ENCODE results near the gene DLGAP1. TPM values are rescaled to one million over a fixed set of nuclear protein-coding genes. Genes with fewer than 3 reads are reported as not detected.

DLGAP1 gene
- total RNA-seq, 1 donor from 2014 or later = not detected

DNA sequence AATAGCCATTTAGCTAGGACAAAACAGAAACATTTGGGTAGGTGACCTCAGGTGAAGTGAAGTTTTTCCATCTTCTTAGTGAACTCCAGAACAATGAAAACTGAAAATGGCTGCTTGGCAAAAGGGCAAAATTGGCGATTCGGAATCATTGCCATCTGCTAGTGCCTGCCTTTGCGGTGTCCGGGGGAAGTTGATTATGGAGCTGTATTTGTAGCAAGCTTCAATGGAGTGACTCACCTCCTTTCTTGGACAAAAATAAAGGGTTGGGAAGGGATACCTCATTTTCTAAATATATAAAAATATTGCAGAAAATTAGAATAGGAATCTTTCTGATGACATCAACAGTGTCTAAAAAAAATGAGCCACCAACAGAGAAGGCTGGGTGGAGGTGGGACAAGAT, 544.6 kb downstream of the DLGAP1 start:
- intact Hi-C loops (cut with micrococcal nuclease) = no loop called here

DNA sequence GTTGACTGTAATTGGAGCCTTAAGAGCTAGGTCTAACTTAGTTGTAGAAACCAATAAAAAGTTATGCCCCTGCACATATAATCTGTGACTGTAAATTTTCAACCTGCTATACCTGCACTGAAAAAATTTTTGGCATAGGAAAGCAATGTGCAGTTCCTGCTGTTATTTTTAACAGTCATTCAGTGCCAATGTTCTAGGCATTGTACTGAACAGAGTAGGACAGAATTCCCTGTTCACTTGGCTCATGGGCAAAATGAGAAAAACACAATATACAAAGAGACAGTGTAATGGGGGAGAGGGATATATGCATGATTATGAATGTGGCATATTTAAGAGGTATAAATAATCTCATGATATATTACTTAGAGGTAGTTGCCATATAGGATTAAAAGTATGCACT, 547.2 kb downstream of the DLGAP1 start:
- intact Hi-C loops (cut with micrococcal nuclease) = no loop called here

DNA sequence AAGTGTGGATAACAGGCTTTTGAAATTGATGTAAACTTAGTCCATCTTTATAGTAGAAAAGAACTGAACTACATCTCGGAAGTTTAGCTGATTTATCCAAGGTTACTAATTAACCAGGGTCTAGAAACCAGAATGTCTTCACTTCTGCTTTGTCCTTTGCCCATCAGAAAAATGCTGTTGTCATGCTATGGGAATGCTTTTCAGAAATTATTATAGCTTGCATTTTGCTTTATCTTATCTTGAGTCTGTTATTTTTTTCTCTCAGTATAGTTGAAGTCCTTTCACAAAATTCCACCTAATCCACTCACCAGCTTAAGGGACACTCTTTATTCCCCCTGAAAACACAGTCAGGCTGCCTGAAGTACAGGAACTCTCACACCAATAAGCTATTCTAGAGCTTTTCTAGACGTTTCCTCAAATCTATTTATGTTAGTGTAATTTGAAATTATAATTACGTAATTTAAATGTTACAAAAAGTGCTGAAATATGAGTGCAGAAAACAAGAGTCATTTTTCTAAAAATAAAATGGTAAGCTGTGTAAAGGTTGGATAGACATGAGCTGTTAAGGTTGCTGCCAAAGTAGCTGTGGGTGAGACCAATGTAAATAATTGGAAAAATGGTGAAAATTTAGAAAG, 548.9 kb downstream of the DLGAP1 start:
- intact Hi-C loops (cut with micrococcal nuclease) = no loop called here

DNA sequence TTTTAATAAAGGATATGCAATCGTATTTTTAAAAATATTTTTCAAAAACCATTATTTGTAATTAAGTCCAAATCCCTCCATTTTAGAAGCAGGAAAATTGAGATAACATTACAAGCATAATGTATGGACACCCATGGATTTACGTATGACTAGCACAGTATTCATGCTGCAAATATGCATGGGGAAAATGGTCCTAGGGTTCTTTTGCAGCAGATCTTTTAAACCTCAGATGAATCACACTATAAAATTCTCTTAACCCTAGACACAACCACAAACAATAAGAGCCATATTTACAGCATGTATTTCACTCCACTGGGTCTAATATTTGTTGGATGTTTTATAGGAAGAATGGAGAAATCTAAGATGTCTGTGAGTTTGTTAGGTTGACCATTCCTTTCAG, 551.8 kb downstream of the DLGAP1 start:
- intact Hi-C loops (cut with micrococcal nuclease) = no loop called here

DNA sequence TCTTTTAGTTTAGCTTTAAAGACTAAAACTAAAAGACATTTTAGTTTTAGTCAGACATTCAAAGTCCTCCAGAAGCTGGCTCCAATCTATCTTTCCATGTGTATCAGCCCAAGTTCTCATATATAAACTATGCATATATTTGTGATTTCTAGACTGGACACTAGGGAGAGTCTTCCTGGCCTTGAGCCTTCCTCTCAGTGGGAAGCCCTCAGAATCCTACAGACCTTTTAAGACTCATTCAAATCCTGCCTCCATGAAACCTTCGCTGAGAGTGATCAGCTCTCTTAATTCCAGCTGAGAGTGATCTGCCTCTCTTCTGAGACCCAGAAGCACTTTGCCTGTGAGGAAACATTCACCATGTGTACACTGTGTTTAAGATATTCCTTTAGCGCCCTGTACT, 552.4 kb downstream of the DLGAP1 start:
- intact Hi-C loops (cut with micrococcal nuclease) = no loop called here

DNA sequence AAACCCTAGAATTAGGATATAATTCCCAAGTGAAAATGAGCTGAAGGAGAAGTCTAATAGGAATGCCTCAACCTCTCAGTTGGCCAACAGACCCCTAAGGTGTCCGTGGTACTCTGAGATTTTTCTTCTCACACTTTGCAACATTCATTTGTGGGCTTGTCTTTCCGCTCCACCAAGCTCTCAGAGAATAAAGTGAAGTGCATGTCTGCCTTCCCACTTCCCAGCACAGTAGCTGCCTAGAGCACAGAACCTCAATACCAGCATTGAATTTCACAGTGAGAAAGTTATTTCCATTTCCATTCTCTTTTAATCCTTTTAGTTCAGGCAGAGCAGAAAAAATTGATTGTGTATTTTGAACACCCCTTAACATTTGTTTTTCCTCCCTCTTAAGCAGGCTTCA, 553.3 kb downstream of the DLGAP1 start:
- intact Hi-C loops (cut with micrococcal nuclease) = no loop called here

DNA sequence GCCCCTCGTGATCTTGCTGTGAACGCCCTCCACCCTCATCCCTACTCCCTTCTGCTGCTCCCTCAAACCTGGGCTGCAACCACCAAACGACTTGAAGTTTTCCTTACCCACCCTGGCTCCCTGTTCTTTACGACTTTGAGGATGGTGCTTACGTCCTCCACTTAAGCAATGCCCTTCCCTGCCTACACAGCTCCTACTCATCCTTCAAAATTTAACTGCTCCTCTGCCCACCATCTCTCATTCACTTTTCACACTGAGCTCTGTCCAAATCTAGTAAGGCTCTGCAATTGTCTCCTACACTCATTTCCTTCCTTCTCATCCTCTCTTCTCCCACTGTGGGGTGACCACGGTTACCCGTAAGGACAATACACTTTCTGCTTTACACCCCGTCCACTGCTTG, 554.1 kb downstream of the DLGAP1 start:
- intact Hi-C loops (cut with micrococcal nuclease) = no loop called here

DNA sequence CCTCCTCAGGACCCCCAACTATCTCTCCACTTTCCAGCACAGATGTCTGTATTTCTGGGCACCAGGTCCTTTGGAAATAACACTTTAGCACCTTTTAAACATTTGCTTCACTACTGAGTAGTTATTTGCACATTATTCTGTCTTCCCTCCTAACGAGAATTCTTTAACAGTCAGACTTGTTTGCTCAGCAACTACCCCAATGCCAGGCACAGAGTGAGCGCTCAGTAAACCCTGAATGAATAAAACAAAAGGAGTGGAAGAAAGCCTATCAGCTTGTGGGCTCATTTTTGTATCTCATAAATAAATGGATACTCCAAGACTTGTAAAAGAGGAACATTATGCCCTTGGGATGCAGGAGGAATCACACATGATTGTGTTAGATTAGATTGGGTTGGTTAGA, 554.8 kb downstream of the DLGAP1 start:
- intact Hi-C loops (cut with micrococcal nuclease) = no loop called here

DNA sequence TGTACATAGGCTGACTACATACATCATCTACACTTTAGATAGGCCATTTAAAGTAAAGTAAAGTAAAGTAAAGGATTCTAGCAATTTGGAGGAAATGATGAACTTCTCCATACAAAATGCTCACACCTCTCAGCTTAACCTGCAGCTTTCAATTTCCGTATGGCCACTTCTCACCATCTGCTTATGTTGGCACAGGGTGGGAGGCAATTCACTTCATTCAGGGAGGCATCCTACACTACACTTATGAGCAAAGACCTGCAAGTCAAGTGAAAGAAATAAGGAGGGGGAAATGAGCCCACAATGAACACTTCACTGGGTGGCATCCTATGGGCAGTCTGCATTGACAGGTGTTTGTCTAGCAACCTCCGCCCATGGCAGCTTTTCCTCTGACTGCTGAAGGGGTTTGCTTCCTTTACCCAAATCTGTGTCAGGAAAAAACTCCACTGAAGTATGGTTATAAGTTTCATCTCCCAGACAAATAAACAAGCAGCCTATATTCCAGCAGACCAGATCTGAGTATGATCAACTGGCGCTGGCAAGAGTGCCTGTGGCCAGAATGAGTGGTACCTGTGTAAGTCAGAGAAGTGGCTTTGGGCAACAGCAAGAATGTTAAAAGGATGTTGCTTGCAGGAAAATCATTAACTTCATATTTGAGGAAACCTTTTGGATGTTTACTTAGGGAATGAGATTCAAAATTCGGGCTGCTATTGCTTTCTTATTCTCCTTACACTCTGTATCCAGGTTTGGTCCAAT, 556.1 kb downstream of the DLGAP1 start:
- intact Hi-C loops (cut with micrococcal nuclease) = no loop called here

DNA sequence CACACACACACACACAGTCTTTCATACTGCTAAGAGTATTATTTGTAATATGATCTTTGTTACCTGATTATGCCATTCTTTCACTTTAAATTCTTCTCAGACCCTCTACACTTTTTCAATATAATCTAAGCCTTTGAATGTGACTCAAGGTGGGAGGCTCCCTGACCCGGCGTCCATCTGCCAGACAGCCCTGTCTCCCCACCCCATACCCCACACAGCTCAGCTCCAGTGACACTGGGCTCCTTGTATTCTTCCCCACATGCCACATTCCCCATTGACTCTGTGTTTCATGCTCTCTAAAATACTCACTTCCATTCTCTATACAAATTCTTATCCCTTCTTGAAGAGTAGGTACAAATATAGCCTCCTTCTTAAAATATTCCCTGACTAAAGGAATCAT, 563.0 kb downstream of the DLGAP1 start:
- intact Hi-C loops (cut with micrococcal nuclease) = no loop called here

DNA sequence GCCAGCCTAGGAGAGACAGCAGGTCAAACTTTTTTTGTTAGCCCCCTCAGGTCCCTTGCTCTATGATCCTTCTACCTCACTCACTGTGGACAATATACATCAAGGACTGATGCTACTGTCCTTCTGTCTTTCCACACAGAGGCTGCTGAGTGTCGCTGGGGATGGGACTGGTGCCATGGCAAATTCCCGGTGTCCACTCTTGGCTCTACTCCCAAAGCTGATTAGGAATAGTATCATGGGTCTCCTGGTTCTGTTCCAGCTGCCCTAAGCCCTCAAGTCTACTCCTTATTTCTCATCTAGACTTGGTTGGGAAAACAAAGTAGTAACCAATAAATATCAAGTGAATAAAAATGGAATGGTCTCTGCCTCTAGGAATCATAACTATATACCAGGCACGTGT, 563.9 kb downstream of the DLGAP1 start:
- intact Hi-C loops (cut with micrococcal nuclease) = no loop called here

DNA sequence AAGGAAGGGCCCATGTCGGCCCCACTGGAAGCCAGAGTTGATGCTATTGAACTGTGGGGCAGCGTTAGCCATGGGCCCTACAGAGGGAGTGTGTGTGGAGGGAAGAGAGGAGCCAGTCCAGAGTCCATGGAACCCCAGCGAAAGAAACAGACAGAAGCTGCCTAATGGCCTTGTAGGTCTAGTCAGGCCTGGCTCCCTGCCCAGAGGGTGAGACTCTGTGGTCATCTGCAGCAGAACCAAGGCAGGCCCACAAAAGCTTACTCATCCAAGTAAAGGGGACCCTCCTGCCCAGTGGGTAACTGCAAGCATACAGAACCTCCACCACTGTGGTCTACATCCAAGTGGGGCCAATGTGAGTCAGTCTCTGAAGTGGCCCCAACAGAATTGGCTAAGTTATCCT, 565.3 kb downstream of the DLGAP1 start:
- intact Hi-C loops (cut with micrococcal nuclease) = no loop called here

DNA sequence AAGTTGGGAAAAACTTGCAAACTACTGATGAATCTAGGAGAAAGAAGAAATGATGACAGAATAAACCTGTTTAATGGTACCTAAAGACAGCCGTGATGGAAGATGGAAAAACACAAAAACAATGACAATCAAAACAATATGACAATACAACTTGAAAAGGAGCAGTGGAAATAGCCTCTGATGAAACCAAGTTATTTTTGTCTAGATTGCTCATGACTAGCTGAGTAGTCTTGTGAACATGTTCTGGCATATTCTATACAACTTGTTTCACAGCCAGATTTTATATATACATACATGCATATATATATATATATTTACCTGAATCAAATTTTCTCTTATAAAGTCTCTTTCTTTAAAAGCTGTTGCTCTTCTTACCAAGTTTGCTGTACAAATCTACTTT, 566.0 kb downstream of the DLGAP1 start:
- intact Hi-C loops (cut with micrococcal nuclease) = no loop called here

DNA sequence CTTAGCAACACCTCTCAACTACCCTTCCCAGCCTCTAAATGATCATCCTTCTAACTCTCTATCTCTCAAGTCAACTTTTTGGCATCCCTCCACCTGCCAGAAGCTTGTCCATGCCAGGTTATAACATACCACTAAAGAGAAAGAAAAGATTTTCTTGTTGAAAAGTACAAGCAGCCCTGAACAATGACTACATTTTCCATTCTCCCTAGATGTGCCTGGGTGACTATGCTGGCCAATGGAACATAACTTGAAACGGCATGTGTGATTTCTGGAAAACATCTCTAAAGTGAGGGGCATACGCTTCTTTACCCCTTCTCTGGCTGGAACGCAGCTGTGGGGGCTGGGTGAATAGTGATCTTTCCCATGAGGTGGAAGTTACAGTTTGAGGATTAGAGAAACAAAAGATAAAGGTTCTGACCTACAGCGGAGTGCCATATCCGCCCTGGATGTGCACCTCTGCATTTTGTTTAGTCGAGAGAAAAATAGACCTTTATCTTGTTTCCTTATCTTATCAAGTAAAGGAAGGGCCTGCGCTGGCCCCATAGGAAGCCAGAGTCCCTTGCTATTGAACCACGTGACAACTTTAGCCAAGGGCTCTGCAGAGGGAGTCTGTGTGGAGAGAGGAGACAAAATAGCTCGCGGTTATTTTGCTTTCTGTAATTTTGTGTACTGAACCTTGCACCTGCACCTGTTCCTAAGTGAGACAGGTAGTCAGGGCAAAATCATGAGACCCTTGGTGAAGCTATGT, 568.4 kb downstream of the DLGAP1 start:
- intact Hi-C loops (cut with micrococcal nuclease) = no loop called here

DNA sequence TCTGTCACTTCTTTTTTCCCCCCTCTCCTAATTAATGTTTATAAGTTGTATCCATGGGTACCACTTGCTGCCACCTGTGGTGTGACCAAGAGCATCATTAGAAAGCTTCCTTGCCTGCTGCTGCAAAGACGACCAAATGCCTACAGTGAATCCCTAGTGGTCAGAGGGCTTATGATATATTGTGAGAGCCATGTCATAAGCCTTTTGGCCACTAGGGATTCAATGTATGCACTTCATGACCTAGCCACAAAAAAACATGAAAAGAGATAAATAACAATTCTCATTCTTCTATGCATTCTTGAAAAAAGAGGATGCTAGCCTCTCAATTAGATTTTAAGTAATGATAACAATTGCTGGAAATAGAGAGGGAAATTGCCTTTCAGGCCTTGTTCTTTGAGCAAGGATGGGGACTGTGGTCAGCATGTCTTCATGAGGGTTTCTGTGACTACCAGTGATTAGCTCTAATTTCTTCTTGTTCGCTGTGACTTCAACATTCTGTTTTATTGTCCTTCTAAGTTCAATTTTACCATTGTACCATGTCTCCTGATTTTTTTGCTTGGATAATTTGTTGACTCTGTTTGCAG, 569.8 kb downstream of the DLGAP1 start:
- intact Hi-C loops (cut with micrococcal nuclease) = no loop called here

DNA sequence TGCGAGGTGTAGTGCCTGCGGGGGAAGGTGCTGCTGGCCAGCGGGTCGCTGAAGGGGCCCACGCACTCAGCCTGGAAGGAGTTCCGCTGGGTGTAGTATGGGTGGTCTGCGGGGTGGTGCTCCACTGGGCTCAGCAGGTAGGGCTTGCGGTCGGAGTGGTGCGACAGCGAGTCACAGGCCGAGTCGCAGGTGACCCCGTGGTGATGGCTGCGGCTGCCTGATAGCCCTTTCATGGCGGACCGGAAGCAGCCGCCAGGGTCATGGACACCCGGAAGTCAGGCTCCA, 575.3 kb downstream of the DLGAP1 start:
- intact Hi-C loops (cut with micrococcal nuclease) = no loop called here

DNA sequence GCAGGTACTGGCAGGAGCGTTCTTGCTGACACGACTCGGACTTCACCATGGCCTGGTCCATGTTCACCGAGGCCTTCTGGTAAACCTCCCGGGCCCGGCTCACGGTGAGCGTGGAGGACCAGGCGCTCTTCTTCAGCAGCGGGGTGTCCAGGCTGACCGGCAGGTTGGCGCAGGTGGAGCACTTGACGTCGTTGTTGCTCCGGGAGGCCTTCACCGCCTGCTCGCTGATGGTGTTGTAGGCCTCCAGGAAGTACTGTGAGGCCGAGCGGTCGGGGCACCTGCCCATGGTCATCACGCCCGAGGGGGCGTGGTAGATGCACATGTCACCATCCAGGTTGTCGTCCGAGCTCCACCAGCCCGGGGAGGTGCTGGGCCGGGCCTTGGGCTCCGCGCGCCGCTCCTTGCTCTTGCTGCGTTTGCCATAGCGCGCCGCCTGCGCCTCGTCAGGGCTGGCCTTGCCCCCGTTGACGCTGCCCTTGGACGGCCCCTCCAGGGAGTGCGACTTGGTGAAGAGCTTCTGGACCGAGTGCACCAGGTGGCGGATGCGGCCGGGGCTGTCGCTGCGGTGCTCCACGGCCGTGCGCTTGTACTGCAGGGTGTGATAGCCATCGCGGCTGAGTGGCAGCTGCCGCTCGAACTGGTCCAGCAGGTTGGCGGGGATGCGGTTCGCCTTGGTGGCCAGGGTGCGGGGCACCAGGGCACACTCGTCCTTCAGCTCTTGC, 575.8 kb downstream of the DLGAP1 start:
- intact Hi-C loops (cut with micrococcal nuclease) = no loop called here

DNA sequence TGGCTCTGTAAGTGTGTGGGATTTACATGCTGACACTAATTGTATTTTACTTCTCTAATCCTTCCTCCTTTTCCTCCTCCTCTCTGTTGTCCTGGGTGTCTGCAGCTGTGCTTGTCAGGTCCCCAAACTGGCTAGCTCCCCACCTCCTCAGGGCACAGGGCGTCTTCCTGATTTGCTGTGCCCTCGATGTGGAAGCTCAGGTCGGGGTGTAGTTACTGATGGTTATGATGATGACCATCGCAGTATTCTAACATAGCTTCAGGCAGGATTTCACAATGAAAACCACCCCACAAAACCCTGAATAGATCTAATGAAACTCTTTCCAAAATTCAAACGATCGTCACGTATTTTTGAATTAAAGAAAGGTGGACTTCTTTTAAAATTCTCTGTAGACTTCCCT, 576.7 kb downstream of the DLGAP1 start:
- intact Hi-C loops (cut with micrococcal nuclease) = no loop called here

DNA sequence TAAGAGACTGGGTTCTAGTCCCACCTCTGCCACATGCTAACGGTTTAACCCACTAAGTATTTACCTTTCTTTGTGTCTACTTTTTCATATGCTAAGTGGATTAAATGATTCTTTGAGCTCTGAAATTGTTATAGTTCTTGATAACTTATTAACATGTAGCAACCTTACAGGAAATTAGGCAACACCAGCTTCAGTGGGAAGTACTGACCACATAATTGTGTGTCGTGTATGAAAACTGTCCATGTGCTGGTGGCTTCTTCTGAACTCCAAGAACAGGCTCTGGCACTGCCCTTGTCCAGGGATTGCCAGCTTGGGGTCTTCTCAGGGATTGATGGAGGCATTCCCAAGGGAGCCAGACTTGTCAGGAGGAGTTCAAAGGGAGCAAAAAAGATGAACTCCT, 577.4 kb downstream of the DLGAP1 start:
- intact Hi-C loops (cut with micrococcal nuclease) = no loop called here

DNA sequence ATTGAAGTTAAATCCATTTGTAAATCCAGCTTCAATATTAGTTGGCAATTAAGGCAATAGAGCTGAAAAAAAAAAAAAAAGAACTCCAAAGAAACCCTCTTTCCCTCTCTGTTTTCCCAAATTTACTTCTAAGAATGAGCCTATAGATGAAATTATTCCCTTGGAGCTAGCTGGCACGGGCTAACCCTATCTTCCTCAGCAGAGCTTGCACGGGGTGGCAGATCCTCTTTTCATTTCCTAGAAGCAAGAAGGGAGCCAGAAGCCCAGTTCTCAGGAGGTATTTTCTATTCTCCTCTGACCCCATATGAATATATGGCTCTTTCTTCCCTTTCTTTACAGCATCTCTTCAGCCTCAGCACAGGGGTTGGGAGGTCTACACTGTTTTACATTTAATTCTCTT, 579.1 kb downstream of the DLGAP1 start:
- intact Hi-C loops (cut with micrococcal nuclease) = no loop called here

DNA sequence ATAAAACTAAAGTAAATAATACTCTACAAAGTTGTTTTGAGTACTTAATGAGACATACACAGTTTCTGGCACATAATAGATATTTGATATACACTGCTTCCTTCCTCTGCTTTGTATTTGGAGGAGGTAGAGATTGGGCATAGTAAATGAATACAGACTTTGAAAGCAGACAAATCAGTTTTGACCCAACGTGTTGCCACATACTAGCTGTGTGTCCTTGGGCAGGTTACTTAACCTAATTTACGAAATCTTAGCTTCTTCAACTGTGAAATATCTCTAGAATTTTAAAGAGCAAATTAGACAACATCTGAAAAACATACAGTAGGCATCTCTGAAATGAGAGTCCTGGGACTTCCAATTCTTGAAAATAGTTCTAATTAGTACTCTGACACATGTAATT, 579.7 kb downstream of the DLGAP1 start:
- intact Hi-C loops (cut with micrococcal nuclease) = no loop called here

DNA sequence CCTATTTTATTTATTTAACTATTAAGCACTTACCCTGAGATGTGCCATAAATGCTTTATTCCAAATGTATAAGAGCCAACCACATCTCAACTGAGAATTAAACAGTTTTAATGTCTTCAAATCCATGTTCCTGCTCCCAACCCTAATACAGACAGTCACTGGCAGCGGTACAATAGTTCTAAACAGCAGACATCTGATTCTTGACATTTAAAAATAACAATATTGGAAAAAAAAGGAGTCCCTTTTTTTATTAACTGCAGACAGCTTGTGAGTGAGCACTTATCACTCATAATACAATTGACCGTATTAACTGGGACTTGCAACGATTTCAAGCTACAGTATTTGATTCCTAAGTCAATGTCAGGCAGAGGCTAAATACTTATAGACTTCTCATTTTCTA, 580.5 kb downstream of the DLGAP1 start:
- intact Hi-C loops (cut with micrococcal nuclease) = no loop called here
